HS-27A (cell line): ENCODE data around the gene ESRRA.

ENCODE experiments used
- DNase-seq: peaks from one replicate; pipeline ENCODE4 v3.0.0-alpha.2; 2012; ENCODE audit warnings: low read depth, missing footprints

Gene ESRRA

GRCh38 chr11:64305075-64305690 is at the start of gene ESRRA:
Gene ESRRA (plus strand): TSS chr11:64305524. CDS start chr11:64307180, 1,656 bp downstream.
- DNase-seq: peak; percentile 92

- DNase-seq: no peak
Observed at GRCh38 chr11:64256300-64256699, 49.0 kb upstream of the ESRRA start.

GRCh38 chr11:64258356-64258755 is 47.0 kb upstream of the ESRRA start:
- no peak for DNase-seq

- no peak for DNase-seq
Observed at GRCh38 chr11:64258946-64259532, 46.3 kb upstream of the ESRRA start.

GRCh38 chr11:64259533-64260067 is 45.7 kb upstream of the ESRRA start:
- DNase-seq: no peak

GRCh38 chr11:64260147-64260708 is 45.1 kb upstream of the ESRRA start:
- no peak for DNase-seq

GRCh38 chr11:64261556-64262080 is 43.7 kb upstream of the ESRRA start:
- DNase-seq: no peak

GRCh38 chr11:64262271-64263002 is 42.9 kb upstream of the ESRRA start:
- no peak for DNase-seq

GRCh38 chr11:64263021-64263946 is 42.0 kb upstream of the ESRRA start:
- DNase-seq: no peak

- no peak for DNase-seq
Observed at GRCh38 chr11:64263947-64264317, 41.4 kb upstream of the ESRRA start.

GRCh38 chr11:64264371-64264852 is 40.9 kb upstream of the ESRRA start:
- no peak for DNase-seq

- no peak for DNase-seq
Observed at GRCh38 chr11:64265176-64266160, 39.9 kb upstream of the ESRRA start.

GRCh38 chr11:64266339-64266738 is 39.0 kb upstream of the ESRRA start:
- no peak for DNase-seq

- DNase-seq: no peak
Observed at GRCh38 chr11:64267207-64267945, 37.9 kb upstream of the ESRRA start.

- DNase-seq: no peak
Observed at GRCh38 chr11:64268025-64268892, 37.1 kb upstream of the ESRRA start.

GRCh38 chr11:64268893-64269539 is 36.3 kb upstream of the ESRRA start:
- DNase-seq: no peak

GRCh38 chr11:64269540-64270220 is 35.6 kb upstream of the ESRRA start:
- peak; percentile 99 for DNase-seq
